SJCRH30 (cell line): ENCODE results near the gene WNT7A. TPM values are rescaled to one million over a fixed set of nuclear protein-coding genes. Genes with fewer than 3 reads are reported as not detected.

Source experiments
- total RNA-seq: library from RNA; depleted of rRNA; stranded (reverse); fragments of >200 nt; shearing (Covaris generic); gene quantifications from 2 replicates; pipeline ENCODE4 v1.2.3, GENCODE V29; 2014; rRNA removed

Gene WNT7A
- total RNA-seq, 1 experiment from 2014 or later = not detected

Other genes with a start within 250 kb of the WNT7A start
- gene CHCHD4, start 244.8 kb upstream of the WNT7A start, total RNA-seq = 22.5 and 27.0 TPM in 2 replicates
- 66.4 and 68.7 TPM in 2 replicates for gene TMEM43, start 245.0 kb upstream of the WNT7A start, total RNA-seq